BE2C (cell line): Measurements from ENCODE around the gene MBP.

Experiments
- DNase-seq: peaks from one replicate; pipeline ENCODE4 v3.0.0-alpha.2; 2020
- H3K27me3 ChIP-seq: fragments of 250-450 bp; sonication (Bioruptor Pico); 2 replicates; pipeline ENCODE4 v1.5.1; 2020; ENCODE audit warnings: mild to moderate bottlenecking
- H3K36me3 ChIP-seq: fragments of 250-450 bp; sonication (Bioruptor Pico); 2 replicates; pipeline ENCODE4 v1.5.1; 2020; ENCODE audit warnings: mild to moderate bottlenecking
- H3K4me1 ChIP-seq: fragments of 250-450 bp; sonication (Bioruptor Pico); 2 replicates; pipeline ENCODE4 v1.5.1; 2020
- H3K4me3 ChIP-seq: 2 replicates; pipeline ENCODE4 v1.5.1; 2011; ENCODE audit warnings: low read depth, low read length
- H3K9me3 ChIP-seq: fragments of 250-450 bp; sonication (Bioruptor Pico); 2 replicates; pipeline ENCODE4 v1.5.1; 2020
- TF ChIP-seq, protein P1 (sequence below): IDR thresholded peaks from 2 replicates; pipeline ENCODE4 v1.5.1; 2012; ENCODE audit warnings: mild to moderate bottlenecking, low read depth, low read length

MBP gene

DNA sequence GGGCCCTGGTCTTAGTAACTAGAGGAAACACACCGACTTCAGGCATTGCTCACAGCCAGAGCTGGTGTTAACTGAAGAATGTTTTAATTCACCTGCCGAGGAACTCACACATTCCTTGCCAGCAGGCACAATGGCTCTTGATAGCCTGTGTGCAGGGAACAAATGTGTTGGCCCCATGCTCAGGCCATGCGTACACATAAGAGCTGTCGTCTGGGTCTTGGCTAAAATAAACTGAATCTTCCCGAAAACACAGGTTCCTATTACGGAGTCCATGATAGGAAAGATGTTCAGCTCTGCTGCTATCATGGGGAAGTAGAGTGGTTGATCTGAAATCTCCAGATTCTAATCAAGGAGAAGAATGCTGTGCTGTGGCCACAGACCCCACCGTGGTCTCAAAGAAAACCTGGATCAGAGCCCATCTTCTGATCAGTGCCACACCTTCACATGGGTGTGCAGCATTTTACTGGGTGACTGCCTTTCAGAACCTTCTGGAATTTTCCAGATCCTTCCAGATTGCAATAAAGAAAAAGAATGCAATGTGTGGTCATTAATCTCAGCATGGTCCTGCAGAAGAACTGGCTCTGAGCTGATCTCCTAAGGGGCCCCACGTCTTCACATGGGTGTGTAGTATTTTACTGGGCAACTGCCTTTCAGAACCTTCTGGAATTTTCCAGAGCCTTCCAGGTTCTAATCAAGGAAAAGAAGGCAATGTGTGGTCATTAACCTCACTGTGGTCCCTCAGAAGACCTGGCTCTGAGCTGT, 17.2 kb downstream of the MBP start:
- Histone ChIP-seq H3K4me1 (no peaks in the 10 kb centered on the region), H3K9me3 (no peaks in the 10 kb centered on the region), H3K27me3 (no peaks in the 10 kb centered on the region), H3K36me3 (no peaks in the 10 kb centered on the region), H3K4me3 (no peak overlapping the region)
- TF ChIP-seq, protein P1, sequence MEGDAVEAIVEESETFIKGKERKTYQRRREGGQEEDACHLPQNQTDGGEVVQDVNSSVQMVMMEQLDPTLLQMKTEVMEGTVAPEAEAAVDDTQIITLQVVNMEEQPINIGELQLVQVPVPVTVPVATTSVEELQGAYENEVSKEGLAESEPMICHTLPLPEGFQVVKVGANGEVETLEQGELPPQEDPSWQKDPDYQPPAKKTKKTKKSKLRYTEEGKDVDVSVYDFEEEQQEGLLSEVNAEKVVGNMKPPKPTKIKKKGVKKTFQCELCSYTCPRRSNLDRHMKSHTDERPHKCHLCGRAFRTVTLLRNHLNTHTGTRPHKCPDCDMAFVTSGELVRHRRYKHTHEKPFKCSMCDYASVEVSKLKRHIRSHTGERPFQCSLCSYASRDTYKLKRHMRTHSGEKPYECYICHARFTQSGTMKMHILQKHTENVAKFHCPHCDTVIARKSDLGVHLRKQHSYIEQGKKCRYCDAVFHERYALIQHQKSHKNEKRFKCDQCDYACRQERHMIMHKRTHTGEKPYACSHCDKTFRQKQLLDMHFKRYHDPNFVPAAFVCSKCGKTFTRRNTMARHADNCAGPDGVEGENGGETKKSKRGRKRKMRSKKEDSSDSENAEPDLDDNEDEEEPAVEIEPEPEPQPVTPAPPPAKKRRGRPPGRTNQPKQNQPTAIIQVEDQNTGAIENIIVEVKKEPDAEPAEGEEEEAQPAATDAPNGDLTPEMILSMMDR, result no peak
- DNase-seq, result no peak

DNA sequence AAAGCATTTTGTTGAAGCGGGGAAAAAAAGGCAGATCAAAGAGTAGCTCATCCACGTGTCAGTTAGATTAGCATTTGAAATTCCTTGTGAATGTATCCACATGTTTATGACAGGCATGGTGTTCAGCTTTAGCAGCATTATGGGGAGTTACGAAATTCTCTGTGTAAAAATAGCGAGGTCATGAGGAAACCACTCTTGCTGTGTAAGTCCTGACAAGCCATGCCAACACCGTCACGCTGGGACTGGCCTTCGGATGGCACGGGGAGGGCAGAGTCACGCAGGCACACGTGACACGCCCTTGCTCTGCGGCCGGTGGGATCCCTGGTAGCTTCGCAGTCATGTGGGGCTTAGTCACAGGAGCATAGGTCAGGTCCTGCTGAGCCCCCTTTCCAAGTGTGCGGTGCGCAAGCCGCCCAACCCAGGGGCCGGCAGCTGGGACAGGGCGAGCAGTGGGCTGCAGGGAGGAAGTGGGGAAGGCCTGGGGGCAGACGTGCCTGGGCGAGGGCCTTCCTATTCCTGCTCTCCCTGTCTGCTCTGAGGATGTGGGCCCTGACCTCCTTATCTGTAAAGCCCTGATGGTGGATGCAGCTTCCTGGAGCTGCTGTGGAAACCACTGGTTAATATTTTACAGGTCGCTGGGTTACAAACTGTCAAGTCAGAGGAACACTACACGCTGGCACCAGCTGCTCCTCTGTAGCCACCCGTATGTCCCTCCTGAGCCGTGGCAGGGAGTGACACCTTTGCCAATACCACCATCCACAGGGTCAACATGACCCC, 18.0 kb downstream of the MBP start:
- DNase-seq, result no peak
- Histone ChIP-seq H3K27me3 (no peaks in the 10 kb centered on the region), H3K4me3 (no peak overlapping the region), H3K9me3 (no peaks in the 10 kb centered on the region), H3K4me1 (no peaks in the 10 kb centered on the region), H3K36me3 (no peaks in the 10 kb centered on the region)
- TF ChIP-seq, protein P1, result no peak

DNA sequence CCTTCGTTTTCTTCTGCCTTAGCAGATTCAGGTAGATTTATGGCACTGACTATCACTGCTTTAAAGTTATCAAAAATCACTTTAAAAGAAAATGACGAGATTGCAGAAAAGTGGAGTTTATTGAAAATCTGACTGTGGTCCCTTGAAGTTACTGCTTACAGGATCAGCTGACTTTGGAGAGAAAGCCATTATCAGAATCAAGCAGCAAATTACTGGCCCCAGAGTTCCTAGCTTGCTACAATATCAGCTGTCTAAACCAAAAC, 18.5 kb downstream of the MBP start:
- Histone ChIP-seq H3K4me3 (no peak overlapping the region), H3K9me3 (no peaks in the 10 kb centered on the region), H3K27me3 (no peaks in the 10 kb centered on the region), H3K4me1 (no peaks in the 10 kb centered on the region), H3K36me3 (no peaks in the 10 kb centered on the region)
- DNase-seq, result no peak
- TF ChIP-seq, protein P1, result no peak

DNA sequence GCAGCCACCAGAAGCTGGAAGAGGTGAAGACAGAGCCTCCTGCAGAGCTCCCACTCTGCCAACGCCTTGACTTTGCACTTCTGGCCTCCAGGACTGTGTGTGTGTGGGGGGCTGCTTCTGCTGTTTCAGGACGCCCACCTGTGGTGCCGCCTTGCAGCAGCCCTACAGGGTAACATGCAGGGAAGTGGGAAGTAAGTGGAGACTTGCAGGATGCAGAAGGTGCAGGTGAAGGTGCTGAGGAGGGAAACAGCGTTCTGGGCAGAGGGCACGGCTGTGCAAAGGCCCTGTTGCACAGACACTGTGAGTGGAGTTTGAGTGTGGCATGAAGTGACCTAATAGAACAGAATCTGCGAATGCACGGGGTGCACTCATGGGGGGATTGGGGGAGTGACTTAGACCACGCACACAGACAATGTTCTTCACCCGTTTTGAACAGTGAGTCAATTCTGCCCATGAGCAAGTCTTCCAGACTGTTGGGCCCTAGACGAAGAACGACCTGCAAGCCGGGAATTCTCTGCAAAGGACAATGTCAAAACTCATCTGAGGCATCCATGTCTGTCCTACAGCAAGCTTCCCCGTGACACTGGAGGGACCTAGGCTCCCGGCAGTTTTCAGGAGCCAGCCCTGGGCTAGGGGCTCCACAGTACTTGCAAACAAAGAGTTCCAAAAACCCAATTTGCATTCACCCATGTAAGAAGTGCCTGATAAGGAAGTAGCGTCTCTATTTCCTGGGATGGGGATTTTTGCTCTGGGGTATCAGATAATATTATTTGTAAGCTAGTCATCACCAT, 19.0 kb downstream of the MBP start:
- TF ChIP-seq, protein P1, result no peak
- H3K27me3 ChIP-seq, result no peaks in the 10 kb centered on the region
- H3K36me3 ChIP-seq, result no peaks in the 10 kb centered on the region
- H3K9me3 ChIP-seq, result no peaks in the 10 kb centered on the region
- DNase-seq, result no peak
- no peaks in the 10 kb centered on the region for H3K4me1 ChIP-seq
- H3K4me3 ChIP-seq, result no peak overlapping the region

DNA sequence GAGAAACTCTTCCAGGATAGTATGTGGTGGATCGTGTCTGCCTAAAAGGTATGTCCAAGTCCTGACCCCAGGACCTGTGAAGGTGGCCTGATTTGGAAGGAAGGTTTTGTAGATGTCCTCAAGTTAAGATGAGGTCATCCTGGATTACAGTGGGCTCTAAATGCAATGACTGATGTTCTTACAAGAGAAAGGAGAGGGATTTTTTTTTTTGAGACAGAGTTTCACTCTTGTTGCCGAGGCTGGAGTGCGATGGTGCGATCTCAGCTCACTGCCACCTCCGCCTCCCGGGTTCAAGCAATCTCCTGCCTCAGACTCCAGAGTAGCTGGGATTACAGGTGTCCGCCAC, 19.9 kb downstream of the MBP start:
- no peaks in the 10 kb centered on the region for H3K4me1 ChIP-seq
- no peak for DNase-seq
- no peaks in the 10 kb centered on the region for H3K9me3 ChIP-seq
- H3K27me3 ChIP-seq, result no peaks in the 10 kb centered on the region
- TF ChIP-seq, protein P1, result no peak
- H3K36me3 ChIP-seq, result no peaks in the 10 kb centered on the region
- H3K4me3 ChIP-seq, result no peak overlapping the region
